ENCODE data around the gene SLC5A8. TPM values are rescaled to one million over a fixed set of nuclear protein-coding genes. Genes with fewer than 3 reads are reported as not detected.

The SLC5A8 gene
- not detected in 5 replicates for total RNA-seq (2022; extraction: Qiagen RNA extraction)

GRCh38 chr12:101209319-101210302 lies at the start of gene SLC5A8:
Gene SLC5A8 (minus strand): TSS chr12:101210238. CDS start chr12:101209848, 390 bp downstream.

Other genes with a start within 250 kb of the SLC5A8 start
- gene UTP20, start 69.9 kb upstream of the SLC5A8 start, total RNA-seq (2022; extraction: Qiagen RNA extraction), result 13.3 to 20.6 TPM (median 18.0 TPM) in 5 replicates
- 60.0 to 69.7 TPM (median 67.4 TPM) in 5 replicates for gene ARL1, start 197.5 kb upstream of the SLC5A8 start, total RNA-seq (2022; extraction: Qiagen RNA extraction)

Data from A549 treated with dexamethasone at 1 μM for 4 hours (cell line).